ENCODE results near the gene KHDC3L. TPM values are rescaled to one million over a fixed set of nuclear protein-coding genes. Genes with fewer than 3 reads are reported as not detected.
"Not testable (repeated sequence)": the region's sequence is repeated elsewhere in the genome, so short reads cannot be mapped to it uniquely, and the experiment has no call there.

Gene KHDC3L
- total RNA-seq, 4 donors from 2014 or later = not detected

- Histone ChIP-seq H3K4me1 (no peaks in the 10 kb centered on the region), H3K4me3 (no peak overlapping the region)
Observed at GRCh38 chr6:73375216-73375615, 12.8 kb downstream of the KHDC3L start.

GRCh38 chr6:73377225-73377624 is 14.8 kb downstream of the KHDC3L start:
- H3K9me3 ChIP-seq = peaks cover 0 to 5% (median 4%) of the 10 kb centered on the region in 4 donors
- no peak for TF ChIP-seq POLR2A (IDR thresholded peaks at IDR 0.05; ENCODE audit: low read depth)
- TF ChIP-seq POLR2AphosphoS5 (IDR thresholded peaks at IDR 0.05) = no peak
- TF ChIP-seq CTCF (IDR thresholded peaks at IDR 0.05) = no peak
- TF ChIP-seq EP300 (IDR thresholded peaks at IDR 0.05) = no peak
- intact Hi-C loops (cut with DNase I) = no loop called here
- no peaks in the 10 kb centered on the region for H3K4me1 ChIP-seq
- H3K27me3 ChIP-seq = no peaks in the 10 kb centered on the region
- DNase-seq (ENCODE audit: extremely low spot score) = no peak
- no peak overlapping the region for H3K27ac ChIP-seq (replicated peaks in 1 of 4)
- no peak overlapping the region for H3K4me3 ChIP-seq
- H3K36me3 ChIP-seq = no peaks in the 10 kb centered on the region
- 82% methylated on average over 3 of the region's 3 CpGs for WGBS

More at GRCh38 chr6:73375216-73375615, 12.8 kb downstream of the KHDC3L start:
- intact Hi-C loops (cut with DNase I) = no loop called here
- no peak for DNase-seq (ENCODE audit: extremely low spot score)
- WGBS = 88% methylated on average over 1 of the region's 1 CpG
- Histone ChIP-seq H3K27me3 (no peaks in the 10 kb centered on the region), H3K27ac (replicated peaks in 1 of 4) (no peak overlapping the region), H3K36me3 (no peaks in the 10 kb centered on the region), H3K9me3 (peaks cover 0 to 20% (median 12%) of the 10 kb centered on the region in 4 donors)
- no peak for TF ChIP-seq EP300 (IDR thresholded peaks at IDR 0.05)
- TF ChIP-seq CTCF (IDR thresholded peaks at IDR 0.05) = no peak
- no peak for TF ChIP-seq POLR2AphosphoS5 (IDR thresholded peaks at IDR 0.05)
- no peak for TF ChIP-seq POLR2A (IDR thresholded peaks at IDR 0.05; ENCODE audit: low read depth)

GRCh38 chr6:73381531-73381930 is 19.1 kb downstream of the KHDC3L start:
- H3K27ac ChIP-seq (replicated peaks in 1 of 4); H3K27me3 ChIP-seq; H3K4me3 ChIP-seq; H3K4me1 ChIP-seq; DNase-seq (ENCODE audit: extremely low spot score); H3K9me3 ChIP-seq; intact Hi-C loops (cut with DNase I); H3K36me3 ChIP-seq: not testable (repeated sequence)
- WGBS = 97% methylated on average over 10 of the region's 10 CpGs

- no peaks in the 10 kb centered on the region for H3K9me3 ChIP-seq
- no peak overlapping the region for H3K4me3 ChIP-seq
- TF ChIP-seq CTCF (IDR thresholded peaks at IDR 0.05) (no peak), EP300 (IDR thresholded peaks at IDR 0.05) (no peak), POLR2A (IDR thresholded peaks at IDR 0.05; ENCODE audit: low read depth) (no peak), POLR2AphosphoS5 (IDR thresholded peaks at IDR 0.05) (no peak)
- intact Hi-C loops (cut with DNase I) = no loop called here
- no peaks in the 10 kb centered on the region for H3K4me1 ChIP-seq
- no peaks in the 10 kb centered on the region for H3K27me3 ChIP-seq
- no peak overlapping the region for H3K27ac ChIP-seq (replicated peaks in 1 of 4)
- no peak for DNase-seq (ENCODE audit: extremely low spot score)
- H3K36me3 ChIP-seq = no peaks in the 10 kb centered on the region
- 93% methylated on average over 6 of the region's 6 CpGs for WGBS
Observed at GRCh38 chr6:73382462-73383113, 20.1 kb downstream of the KHDC3L start.

- peak overlapping the region in 3 of 4 donors; percentile 47 to 64 (median 49) for H3K27ac ChIP-seq (replicated peaks in 1 of 4)
- no peak for TF ChIP-seq CTCF (IDR thresholded peaks at IDR 0.05)
- TF ChIP-seq POLR2A (IDR thresholded peaks at IDR 0.05; ENCODE audit: low read depth) = no peak
- no peak for TF ChIP-seq POLR2AphosphoS5 (IDR thresholded peaks at IDR 0.05)
- TF ChIP-seq EP300 (IDR thresholded peaks at IDR 0.05) = no peak
- DNase-seq (ENCODE audit: extremely low spot score) = no peak
- intact Hi-C loops (cut with DNase I) = no loop called here
- H3K27me3 ChIP-seq = no peaks in the 10 kb centered on the region
- H3K36me3 ChIP-seq = no peaks in the 10 kb centered on the region
- H3K4me3 ChIP-seq = peak overlapping the region; percentile 51 to 64 (median 56)
- no peaks in the 10 kb centered on the region for H3K9me3 ChIP-seq
- peaks cover 3 to 11% (median 9%) of the 10 kb centered on the region in 4 donors for H3K4me1 ChIP-seq
- 44% methylated on average over 4 of the region's 4 CpGs for WGBS
Observed at GRCh38 chr6:73388433-73388799, 26.0 kb downstream of the KHDC3L start.

Data from esophagus muscularis mucosa (tissue), 4 donors.